22Rv1 (cell line): ENCODE measurements around the gene NTRK3.

Experiments
- H3K27ac ChIP-seq: fragments of 450-650 bp; 2 replicates; pipeline ENCODE4 v1.5.1; 2017
- ZFX ChIP-seq: fragments of 450-650 bp; IDR thresholded peaks from 2 replicates; pipeline ENCODE4 v1.6.1; 2017; ENCODE audit warnings: antibody characterized with exemption, borderline replicate concordance
- TF ChIP-seq, protein P1 (sequence below): fragments of 450-650 bp; IDR thresholded peaks from 2 replicates; pipeline ENCODE4 v1.5.1; 2017; ENCODE audit warnings: mild to moderate bottlenecking

The NTRK3 gene

DNA sequence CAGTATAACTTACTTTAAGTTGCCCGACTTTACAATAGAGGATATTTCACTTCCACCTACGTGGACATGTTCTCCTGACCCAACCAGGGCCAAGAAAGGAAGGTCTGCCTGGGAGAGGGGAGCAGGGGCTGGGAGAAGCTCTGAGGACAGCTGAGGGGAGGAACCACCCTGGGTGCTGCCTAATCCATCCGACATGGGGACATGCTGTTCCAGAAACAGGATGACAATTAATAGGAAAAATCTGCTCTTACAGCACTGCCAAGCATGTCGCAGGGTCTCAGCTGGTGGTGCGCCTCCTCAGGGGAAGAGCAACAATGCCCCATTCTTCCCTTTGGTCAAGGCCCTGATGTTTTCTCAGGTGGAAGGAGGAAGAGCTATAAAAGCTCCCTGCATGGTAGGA, 132.3 kb downstream of the NTRK3 start:
- TF ChIP-seq ZFX: no peak
- TF ChIP-seq, protein P1, sequence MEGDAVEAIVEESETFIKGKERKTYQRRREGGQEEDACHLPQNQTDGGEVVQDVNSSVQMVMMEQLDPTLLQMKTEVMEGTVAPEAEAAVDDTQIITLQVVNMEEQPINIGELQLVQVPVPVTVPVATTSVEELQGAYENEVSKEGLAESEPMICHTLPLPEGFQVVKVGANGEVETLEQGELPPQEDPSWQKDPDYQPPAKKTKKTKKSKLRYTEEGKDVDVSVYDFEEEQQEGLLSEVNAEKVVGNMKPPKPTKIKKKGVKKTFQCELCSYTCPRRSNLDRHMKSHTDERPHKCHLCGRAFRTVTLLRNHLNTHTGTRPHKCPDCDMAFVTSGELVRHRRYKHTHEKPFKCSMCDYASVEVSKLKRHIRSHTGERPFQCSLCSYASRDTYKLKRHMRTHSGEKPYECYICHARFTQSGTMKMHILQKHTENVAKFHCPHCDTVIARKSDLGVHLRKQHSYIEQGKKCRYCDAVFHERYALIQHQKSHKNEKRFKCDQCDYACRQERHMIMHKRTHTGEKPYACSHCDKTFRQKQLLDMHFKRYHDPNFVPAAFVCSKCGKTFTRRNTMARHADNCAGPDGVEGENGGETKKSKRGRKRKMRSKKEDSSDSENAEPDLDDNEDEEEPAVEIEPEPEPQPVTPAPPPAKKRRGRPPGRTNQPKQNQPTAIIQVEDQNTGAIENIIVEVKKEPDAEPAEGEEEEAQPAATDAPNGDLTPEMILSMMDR: no peak
- H3K27ac ChIP-seq: no peak overlapping the region

- no peak overlapping the region for H3K27ac ChIP-seq
- no peak for TF ChIP-seq ZFX
- TF ChIP-seq, protein P1: no peak
Measured at GRCh38 chr15:88121968-88122530, 134.5 kb downstream of the NTRK3 start.

DNA sequence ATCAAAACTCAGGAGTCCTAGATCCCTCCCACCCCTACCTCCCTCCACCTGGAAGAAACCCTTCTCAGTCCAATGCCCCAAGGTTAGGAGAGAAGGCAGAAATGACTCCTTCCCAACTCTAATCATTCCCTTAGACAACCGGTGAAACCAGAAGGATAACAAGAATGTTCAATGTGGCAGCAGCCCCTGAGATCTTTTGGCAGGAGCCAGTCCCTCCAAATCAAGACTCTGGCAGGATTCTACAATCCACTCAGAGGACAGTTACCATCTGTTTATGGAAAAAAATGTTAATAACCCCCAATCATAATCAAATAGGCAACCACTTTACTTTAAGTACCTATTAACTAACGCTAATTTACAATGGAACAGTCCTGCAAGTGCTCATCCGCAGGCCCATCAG, 136.5 kb downstream of the NTRK3 start:
- H3K27ac ChIP-seq: no peak overlapping the region
- TF ChIP-seq, protein P1: no peak
- TF ChIP-seq ZFX: no peak

- H3K27ac ChIP-seq: no peak overlapping the region
- TF ChIP-seq, protein P1: no peak
- TF ChIP-seq ZFX: no peak
Measured at GRCh38 chr15:88118741-88119140, 137.8 kb downstream of the NTRK3 start.

GRCh38 chr15:88118035-88118434, 138.5 kb downstream of the NTRK3 start:
- H3K27ac ChIP-seq: no peak overlapping the region
- TF ChIP-seq, protein P1: no peak
- no peak for TF ChIP-seq ZFX

DNA sequence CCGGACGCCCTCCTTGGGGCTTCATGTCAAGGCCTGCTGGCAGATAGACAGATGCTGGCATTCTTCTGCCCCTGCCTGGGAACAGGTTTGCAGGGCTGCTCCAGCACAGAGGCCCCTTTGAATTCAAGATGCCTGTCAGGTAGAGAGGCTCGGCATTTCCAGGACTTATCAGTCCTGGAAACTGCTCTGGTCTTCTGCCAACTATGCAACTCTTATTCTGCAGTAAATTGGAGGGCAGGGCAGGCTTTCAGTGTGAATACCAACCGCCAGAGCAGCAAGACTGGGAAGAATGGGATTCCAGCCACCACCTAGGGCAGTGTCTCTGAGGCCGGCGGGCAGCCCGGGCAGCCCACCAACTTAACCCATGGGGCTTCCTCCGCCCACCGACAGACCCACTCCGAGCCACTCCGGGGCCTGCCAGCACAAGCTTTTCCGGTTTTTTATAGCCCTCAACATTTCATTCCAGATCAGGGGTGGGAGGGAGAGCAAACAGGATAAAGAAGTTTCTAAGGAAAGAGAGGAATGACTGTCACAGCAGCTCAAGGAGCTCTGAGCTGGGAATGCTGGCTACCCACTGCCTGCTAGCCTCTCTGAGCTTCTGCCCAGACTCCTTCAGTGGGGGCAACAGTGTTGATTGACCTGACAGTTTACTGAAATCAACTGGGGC, 140.9 kb downstream of the NTRK3 start:
- TF ChIP-seq, protein P1: no peak
- no peak for TF ChIP-seq ZFX
- H3K27ac ChIP-seq: no peak overlapping the region

DNA sequence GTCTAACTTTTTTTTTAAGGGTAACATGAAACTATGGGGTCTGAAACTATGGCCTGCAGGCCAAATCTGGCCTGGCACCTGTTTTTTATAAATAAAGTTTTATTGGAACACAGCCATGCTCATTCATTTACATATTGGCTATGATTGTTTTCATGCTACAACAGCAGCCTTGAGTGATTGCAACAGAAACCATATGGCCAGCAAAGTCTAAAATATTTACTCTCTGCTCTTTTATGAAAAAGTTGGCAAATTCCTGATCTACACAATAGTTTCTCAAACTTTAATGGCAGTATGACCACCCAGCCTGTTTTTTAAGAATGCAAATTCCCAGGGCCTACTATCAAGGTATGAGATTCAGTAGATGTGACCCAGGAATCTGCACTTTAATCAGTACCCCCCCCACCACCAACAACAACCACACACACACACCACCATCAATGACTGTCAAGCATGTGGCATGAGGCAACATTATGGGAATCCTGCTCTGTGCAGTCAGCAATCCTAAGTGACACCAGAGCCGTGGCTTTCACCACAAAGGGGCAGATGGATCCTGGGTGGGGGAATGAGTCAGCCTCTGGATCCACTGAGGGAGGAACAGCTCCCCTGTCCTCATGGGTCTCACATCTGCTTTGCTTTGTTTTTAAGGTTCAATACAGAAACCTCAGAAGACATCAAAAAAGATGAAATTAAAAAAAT, 142.8 kb downstream of the NTRK3 start:
- no peak overlapping the region for H3K27ac ChIP-seq
- TF ChIP-seq, protein P1: no peak
